NT2/D1 (cell line): ENCODE measurements around the gene CIITA.
"Not testable (repeated sequence)": the region's sequence is repeated elsewhere in the genome, so short reads cannot be mapped to it uniquely, and the experiment has no call there.

Experiments used
- DNase-seq: peaks from one replicate; pipeline ENCODE4 v3.0.0-alpha.2; 2011; ENCODE audit warnings: low read depth, low spot score
- H3K27me3 ChIP-seq: 2 replicates; pipeline ENCODE4 v1.6.0; 2011; ENCODE audit warnings: mild to moderate bottlenecking; ENCODE audit not compliant: insufficient read length, insufficient read depth
- H3K36me3 ChIP-seq: 2 replicates; pipeline ENCODE4 v1.6.1; 2011; ENCODE audit warnings: mild to moderate bottlenecking, low read length, mixed read lengths; ENCODE audit not compliant: insufficient read depth, insufficient read length
- H3K4me1 ChIP-seq: 2 replicates; pipeline ENCODE4 v1.5.1; 2011; ENCODE audit not compliant: insufficient read depth, insufficient read length
- H3K4me3 ChIP-seq: 2 replicates; pipeline ENCODE4 v1.5.1; 2011; ENCODE audit warnings: low read depth; ENCODE audit not compliant: insufficient read length
- H3K9ac ChIP-seq: 2 replicates; pipeline ENCODE4 v1.6.0; 2011; ENCODE audit warnings: low read depth; ENCODE audit not compliant: insufficient read length
- H3K9me3 ChIP-seq: 2 replicates; pipeline ENCODE4 v1.5.1; 2011; ENCODE audit warnings: mild to moderate bottlenecking, low read length; ENCODE audit not compliant: insufficient read depth
- SUZ12 ChIP-seq: IDR thresholded peaks from 2 replicates; pipeline ENCODE4 v1.6.1; 2011; ENCODE audit not compliant: insufficient read length, insufficient read depth; ENCODE audit errors: extremely low read depth
- YY1 ChIP-seq: IDR thresholded peaks from 2 replicates; pipeline ENCODE4 v1.6.1; 2011; ENCODE audit not compliant: insufficient read length, insufficient read depth
- ZNF274 ChIP-seq: IDR thresholded peaks from 2 replicates; pipeline ENCODE4 v1.6.1; 2011; ENCODE audit warnings: mild to moderate bottlenecking, low read depth, low read length

CIITA gene

DNA sequence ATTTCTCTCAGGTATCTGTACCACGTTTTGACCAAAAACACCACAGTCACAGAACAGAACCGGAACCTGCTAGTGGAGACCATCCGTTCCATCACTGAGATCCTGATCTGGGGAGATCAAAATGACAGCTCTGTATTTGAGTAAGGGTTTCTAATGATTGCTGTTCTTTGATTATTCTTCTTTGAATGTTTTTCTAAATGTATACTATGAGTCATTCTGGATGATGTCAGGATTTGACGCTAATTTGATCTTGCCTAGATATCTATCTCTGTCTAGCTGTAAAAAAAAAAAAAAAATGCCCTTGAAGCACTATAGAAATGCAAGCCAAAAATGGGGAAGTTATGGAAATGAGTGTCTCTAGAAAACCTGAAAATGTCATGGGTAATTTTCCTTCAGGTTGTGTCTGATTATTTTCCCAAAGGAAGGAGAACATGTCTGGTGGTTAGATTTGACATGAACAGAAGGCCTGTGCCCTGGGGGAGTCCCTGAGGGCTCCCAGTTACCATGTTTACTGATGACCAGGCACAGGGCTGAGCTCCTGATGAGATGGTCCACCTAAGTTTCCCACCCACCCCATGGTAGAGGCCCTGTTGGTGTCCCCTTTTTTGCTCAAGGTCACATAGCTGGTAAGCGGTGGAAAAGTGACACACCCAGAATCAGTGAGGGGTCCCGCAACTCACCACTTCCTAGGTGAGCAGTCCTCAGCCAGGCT lies 80.9 kb downstream of the CIITA start:
- Histone ChIP-seq H3K36me3 (peaks cover 29% of the 10 kb centered on the region), H3K4me1 (peaks cover 2% of the 10 kb centered on the region), H3K9ac (no peak overlapping the region), H3K9me3 (no peaks in the 10 kb centered on the region), H3K27me3 (no peaks in the 10 kb centered on the region), H3K4me3 (no peak overlapping the region)
- no peak for DNase-seq
- TF ChIP-seq ZNF274 = no peak
- TF ChIP-seq SUZ12 = no peak
- TF ChIP-seq YY1 = no peak

DNA sequence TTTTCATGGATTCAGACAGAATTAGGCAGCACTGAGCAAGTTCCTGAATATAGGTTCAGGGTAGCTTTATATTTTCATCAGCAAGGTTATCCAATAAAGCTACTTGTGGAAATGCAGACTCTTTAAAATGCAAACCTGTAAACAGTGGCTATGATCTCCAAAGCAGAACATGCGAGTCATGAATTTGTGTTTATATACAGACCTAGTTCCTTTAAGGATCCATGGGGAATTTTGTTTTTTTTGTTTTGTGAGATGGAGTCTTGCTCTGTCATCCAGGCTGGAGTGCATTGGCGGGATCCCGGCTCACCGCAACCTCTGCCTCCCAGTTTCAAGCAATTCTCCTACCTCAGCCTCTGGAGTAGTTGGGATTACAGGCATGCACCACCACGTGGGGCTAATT lies 82.2 kb downstream of the CIITA start:
- Histone ChIP-seq H3K9me3 (no peaks in the 10 kb centered on the region), H3K27me3 (no peaks in the 10 kb centered on the region), H3K4me1 (peaks cover 2% of the 10 kb centered on the region), H3K9ac (no peak overlapping the region), H3K36me3 (peaks cover 39% of the 10 kb centered on the region), H3K4me3 (no peak overlapping the region)
- TF ChIP-seq YY1 (no peak), SUZ12 (no peak), ZNF274 (no peak)
- DNase-seq = no peak

DNA sequence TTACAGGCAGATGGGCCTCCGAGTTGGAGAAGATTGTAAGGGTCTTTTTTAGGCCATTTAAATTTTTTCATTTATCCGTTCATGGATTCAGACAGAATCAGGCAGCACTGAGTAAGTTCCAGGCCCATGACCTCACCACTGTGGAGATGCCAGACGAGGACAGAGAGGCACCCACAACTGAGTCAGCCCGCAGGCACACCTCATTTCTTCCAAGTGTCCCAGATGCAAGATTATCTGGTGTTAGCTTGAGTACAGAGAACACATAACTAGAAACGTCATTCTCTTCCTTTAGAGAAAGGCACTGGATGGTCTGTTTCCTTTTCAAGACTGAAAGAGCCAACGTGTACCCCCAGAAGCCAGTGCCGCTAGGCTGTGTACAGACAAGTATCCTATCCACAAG lies 84.2 kb downstream of the CIITA start:
- Histone ChIP-seq H3K36me3 (peaks cover 49% of the 10 kb centered on the region), H3K4me3 (no peak overlapping the region), H3K9ac (no peak overlapping the region), H3K27me3 (no peaks in the 10 kb centered on the region), H3K9me3 (no peaks in the 10 kb centered on the region), H3K4me1 (peaks cover 5% of the 10 kb centered on the region)
- DNase-seq = no peak
- TF ChIP-seq ZNF274 = no peak
- TF ChIP-seq SUZ12 = no peak
- no peak for TF ChIP-seq YY1

DNA sequence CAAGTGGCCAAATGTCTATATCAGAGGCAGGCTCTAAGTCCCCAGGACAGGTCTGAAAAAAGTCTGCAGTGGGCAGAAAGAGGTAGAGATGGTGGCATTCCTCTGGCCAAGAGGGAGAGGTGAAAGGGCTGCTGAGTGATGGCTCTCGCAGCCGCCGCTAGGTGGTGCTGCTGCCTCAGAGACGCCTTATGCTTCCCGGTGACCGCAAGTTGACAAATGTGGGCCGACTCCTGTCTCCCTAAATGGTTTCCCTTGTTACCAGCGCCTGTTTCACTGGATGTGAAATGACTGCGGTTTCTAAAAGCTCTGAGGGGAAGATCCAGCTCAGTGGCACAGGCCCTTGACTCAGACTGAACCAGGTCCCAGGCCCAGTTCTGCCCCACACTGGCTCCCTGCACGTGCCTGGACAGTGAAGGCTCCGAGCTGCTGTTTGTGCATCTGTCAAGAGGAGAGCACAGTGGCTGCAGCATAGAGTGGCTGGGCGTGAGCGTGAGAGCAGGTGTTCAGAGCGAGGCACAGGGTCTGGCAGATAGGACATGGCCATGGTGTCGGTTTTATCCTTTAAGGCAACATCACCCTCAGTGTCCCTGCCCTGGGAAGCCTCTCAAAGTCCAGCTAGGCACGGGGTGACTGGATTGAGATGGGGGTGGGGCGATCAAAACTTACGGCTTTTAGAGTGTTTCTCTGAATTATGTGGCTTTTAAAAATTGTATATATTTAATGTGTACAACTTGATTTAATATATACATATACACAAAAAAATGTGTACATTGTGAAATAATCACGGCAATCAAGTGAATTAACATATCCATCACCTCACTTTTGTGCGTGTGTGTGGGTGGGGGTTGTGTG lies 87.3 kb downstream of the CIITA start:
- Histone ChIP-seq H3K9ac (peak overlapping the region; percentile 14), H3K36me3 (peaks cover 50% of the 10 kb centered on the region), H3K27me3 (no peaks in the 10 kb centered on the region), H3K4me1 (peaks cover 5% of the 10 kb centered on the region), H3K4me3 (no peak overlapping the region), H3K9me3 (no peaks in the 10 kb centered on the region)
- no peak for TF ChIP-seq SUZ12
- TF ChIP-seq YY1 = no peak
- no peak for TF ChIP-seq ZNF274
- peak; percentile 77 for DNase-seq

DNA sequence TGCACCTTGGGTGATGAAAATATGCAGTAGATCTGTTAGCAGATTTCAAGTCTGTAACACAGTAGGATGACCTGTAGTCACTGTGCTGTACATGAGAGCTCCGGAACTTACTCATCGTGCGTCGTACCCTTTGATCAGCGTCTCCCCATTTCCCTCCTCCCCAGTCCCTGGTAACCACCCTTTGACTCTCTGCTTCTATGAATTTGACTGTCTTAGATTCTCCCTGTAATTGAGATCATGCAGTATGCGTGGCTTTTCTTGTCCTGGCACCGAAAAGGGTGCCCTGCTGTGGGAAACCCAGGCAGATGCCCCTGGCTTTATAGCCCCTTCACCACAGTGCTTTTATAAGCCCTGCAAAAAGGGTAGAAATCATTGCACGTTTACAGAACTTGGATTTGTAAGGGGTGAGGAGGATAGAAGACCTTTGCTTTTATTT lies 87.9 kb downstream of the CIITA start:
- no peak overlapping the region for H3K4me3 ChIP-seq
- H3K36me3 ChIP-seq = peaks cover 57% of the 10 kb centered on the region
- H3K4me1 ChIP-seq = peaks cover 5% of the 10 kb centered on the region
- no peak overlapping the region for H3K9ac ChIP-seq
- no peaks in the 10 kb centered on the region for H3K27me3 ChIP-seq
- no peak for DNase-seq
- no peak for TF ChIP-seq ZNF274
- TF ChIP-seq YY1 = no peak
- no peak for TF ChIP-seq SUZ12
- H3K9me3 ChIP-seq = no peaks in the 10 kb centered on the region

DNA sequence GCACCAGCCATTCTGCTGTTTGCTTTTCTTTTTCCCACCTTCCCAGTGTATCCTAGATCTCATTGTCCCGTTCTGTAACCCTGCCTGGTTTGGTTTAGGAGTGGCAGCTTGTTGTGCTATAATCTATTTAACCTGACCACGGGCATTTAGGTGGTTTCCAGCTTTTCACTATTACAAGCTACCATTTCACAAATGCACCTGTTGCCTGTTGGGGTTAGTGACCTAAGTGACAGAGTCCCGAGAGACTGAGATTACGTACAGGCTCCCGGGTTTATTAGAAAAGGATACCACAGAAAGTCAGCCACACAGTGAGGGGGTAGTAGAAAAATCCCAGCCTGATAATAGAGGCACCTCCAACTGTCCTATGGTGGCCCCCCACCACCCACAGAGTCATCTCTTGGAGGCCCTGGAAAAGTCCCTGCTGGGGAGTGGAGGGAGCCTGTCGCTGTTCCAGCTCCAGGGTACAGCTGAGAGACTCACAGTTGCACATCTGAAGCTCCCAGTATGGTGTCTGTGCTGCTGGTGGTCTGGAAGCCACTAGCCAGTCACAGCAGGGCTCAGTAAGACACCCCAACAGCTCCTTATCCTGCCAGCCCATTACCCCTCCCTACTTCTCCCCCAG lies 88.5 kb downstream of the CIITA start:
- peaks cover 59% of the 10 kb centered on the region for H3K36me3 ChIP-seq
- TF ChIP-seq YY1 (no peak), SUZ12 (no peak)
- H3K9ac ChIP-seq = no peak overlapping the region
- H3K9me3 ChIP-seq = no peaks in the 10 kb centered on the region
- no peak overlapping the region for H3K4me3 ChIP-seq
- no peaks in the 10 kb centered on the region for H3K27me3 ChIP-seq
- peaks cover 5% of the 10 kb centered on the region for H3K4me1 ChIP-seq
- no peak for DNase-seq

DNA sequence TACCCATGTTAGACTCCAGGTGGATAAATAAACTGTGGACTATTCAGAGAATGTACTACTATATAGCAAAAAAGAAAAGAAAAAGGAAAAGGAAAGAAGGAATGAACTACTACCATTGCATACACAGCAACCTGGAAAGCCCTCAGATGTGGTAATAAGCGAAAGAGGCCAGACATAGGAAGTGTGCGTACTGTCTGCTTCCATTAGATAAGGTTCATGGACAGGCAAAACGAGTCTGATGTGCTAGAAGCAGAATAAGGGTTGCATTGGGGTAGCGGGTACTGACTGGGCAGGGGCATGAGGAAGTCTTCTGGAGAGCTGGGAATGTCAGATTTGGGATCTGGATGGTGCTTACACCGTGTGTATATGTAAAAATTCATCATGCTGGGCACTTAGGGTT lies 89.1 kb downstream of the CIITA start:
- Histone ChIP-seq H3K36me3 (peaks cover 64% of the 10 kb centered on the region), H3K4me1 (peaks cover 5% of the 10 kb centered on the region), H3K9me3 (no peaks in the 10 kb centered on the region), H3K9ac (no peak overlapping the region), H3K4me3 (no peak overlapping the region), H3K27me3 (no peaks in the 10 kb centered on the region)
- TF ChIP-seq YY1 (no peak), ZNF274 (no peak), SUZ12 (no peak)
- DNase-seq = no peak

DNA sequence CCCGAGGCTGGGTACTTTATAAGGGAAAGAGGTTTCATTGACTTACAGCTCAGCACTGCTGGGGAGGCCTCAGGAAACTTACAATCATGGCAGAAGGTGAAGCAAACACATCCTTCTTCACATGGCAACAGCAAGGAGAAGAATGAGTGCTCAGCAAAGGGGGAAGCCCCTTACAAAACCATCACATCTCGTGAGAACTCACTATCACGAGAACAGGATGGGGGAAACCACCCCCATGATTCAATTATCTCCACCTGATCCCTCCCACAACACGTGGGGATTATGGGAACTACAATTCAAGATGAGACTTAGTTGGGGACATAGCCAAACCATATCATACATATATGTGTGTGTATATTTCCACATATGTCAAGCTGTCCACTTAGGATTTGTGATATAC lies 89.6 kb downstream of the CIITA start:
- not testable (repeated sequence) for H3K4me1 ChIP-seq, H3K9ac ChIP-seq, DNase-seq, H3K9me3 ChIP-seq, H3K27me3 ChIP-seq, H3K4me3 ChIP-seq
- H3K36me3 ChIP-seq = peaks cover 65% of the 10 kb centered on the region
